HG03575 (cell line): Measurements from ENCODE around the gene DLG1.

Experiments used
- ATAC-seq: cut with Tn5 transposase; IDR thresholded peaks from one replicate; pipeline ENCODE4 v1.9.1; 2021; ENCODE audit not compliant: unreplicated experiment, insufficient number of reproducible peaks, low FRiP score; ENCODE audit errors: extremely low read depth

DLG1 gene

GRCh38 chr3:197298341-197298944 lies at the start of gene DLG1:
Gene DLG1 (minus strand): TSS chr3:197298612. CDS start chr3:197297204, 1,408 bp downstream.
- no peak for ATAC-seq

DNA sequence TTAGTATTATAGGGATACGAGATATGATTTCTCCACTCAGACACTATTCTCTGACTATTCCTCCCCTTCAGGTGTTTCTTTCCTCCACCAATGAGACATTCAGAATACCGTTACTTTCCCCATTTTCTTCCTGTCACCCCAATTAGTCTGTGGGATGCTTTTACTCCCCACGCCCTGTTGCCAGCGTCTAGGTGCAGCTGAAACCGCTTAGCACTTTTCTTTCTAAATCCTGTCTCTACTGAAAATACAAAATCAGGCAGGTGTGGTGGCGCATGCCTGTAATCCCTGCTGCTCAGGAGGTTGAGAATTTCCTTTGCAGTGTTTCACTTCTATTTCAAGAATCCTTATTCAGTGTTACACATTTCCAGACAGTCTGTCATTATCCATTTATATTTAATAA lies 49.6 kb upstream of the DLG1 start:
- no peak for ATAC-seq

GRCh38 chr3:197345390-197345789 lies 47.0 kb upstream of the DLG1 start:
- ATAC-seq = no peak

DNA sequence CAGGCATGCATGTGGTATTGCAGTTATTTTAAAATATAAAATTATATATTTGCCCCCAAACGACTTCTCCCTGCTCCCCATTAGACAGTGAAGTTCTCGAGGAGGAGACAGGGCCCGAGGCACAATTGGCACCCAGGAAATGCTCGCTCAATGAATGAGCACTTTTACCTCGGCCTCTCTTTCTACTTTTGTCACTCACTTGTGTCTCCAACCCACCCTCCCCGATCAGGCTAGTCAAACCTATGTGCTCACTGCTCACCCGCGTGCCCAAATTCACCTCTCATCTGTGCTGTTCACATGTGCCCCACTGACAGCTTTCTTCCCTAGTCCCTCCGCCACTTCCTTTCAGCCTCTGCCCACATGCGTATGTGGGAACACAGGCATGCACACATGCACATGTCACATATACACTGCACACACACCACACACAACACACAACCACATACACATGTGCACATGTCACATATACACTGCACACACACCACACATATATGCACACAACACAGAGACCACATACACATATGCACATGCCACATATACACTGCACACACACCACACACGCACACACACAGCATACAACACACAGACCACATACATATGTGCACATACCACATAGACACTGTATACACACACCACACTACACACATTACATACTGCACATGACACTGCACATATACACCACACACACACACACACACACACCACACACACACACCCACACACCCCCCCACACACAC lies 46.3 kb upstream of the DLG1 start:
- no peak for ATAC-seq

GRCh38 chr3:197343656-197344408 lies 45.4 kb upstream of the DLG1 start:
- no peak for ATAC-seq

GRCh38 chr3:197343111-197343510 lies 44.7 kb upstream of the DLG1 start:
- no peak for ATAC-seq

DNA sequence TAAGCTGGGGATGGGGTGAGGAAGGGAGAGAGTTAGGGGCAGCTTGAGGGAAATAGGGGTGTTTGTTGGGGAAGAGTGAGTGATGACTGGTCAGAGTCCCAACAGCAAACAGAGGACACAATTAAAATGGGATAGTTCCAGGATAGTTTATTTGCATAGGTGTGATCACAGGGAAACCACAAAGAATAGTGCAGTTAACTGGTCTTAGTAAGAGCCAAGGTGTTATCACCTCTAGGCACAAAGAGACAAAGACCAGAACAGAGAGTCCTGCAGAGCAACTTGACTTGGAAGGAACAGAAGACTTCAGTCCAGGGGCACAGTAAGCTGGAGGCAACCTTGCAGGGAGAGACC lies 42.1 kb upstream of the DLG1 start:
- ATAC-seq = no peak

GRCh38 chr3:197339841-197340520 lies 41.6 kb upstream of the DLG1 start:
- no peak for ATAC-seq

- no peak for ATAC-seq
Measured at GRCh38 chr3:197338586-197338985, 40.2 kb upstream of the DLG1 start.

- ATAC-seq = no peak
Measured at GRCh38 chr3:197337656-197338055, 39.2 kb upstream of the DLG1 start.

- no peak for ATAC-seq
Measured at GRCh38 chr3:197337214-197337613, 38.8 kb upstream of the DLG1 start.

- ATAC-seq = no peak
Measured at GRCh38 chr3:197336348-197336747, 37.9 kb upstream of the DLG1 start.

DNA sequence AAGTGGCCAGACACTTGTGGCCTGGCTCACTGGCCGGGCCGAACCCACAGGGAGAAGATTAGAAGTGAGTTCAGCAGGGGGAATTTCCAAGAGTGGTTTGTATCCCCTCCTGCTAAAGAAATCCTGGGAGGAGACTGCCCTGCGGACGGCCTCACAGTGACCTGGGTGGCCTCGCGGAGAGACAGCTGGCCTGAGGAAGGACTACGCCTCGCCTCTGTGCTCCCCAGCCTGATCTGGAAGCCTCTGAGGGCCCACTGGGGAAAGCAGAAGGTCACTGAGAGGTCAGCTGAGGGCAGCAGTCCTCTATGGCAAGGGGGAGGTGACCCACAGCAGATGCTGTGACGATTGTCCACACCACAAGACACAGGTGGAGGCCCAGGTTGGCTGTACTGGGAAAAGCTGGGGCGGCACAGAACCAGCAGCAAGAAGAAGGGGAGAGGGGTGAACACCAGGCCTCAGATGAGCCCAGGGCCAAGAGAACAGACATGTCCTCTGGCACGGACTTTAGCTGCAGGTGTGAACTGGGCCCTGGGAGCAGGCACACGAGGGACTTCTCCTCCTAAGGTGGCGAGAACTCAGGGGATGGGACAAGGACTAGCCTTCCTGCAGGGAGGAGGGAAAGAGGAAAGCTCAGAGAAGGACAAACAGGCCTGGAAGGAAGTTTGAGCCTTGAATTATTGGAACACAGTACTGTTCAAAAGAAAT lies 37.2 kb upstream of the DLG1 start:
- no peak for ATAC-seq

DNA sequence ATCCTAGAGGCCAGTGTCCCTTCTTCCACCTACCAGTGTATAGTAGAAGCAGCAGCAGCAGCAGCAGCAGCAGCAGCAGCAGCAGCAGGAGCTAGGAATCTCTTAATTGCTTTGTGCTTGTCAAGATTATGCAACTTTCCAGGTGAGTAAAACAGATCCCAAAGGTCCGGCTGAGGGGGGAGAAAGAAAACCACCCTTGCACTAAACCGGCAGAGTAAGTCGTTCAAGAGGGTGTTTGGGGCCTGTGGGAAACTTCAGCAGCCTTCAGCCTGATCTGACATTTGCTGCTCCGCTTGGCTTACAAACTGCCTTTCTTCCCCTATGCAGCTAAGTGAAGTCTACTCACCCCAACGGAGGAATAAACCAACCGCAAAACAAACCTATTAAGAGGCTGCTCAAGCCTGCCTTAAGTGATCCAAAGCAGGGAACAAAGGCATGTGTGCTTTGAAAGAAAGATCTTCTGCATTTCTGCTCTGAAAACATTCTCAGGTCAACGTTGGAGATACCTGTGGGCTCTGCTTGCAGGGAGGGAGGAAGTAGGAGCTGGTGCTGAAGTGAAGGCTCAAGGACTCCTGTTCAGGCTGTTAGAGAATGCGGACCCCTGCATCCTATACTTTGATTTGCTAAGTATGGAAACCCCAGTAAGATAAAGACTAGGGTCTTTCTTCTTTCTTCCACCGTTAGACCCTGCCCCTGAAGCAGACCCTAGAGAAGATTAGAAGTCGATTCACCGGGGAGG lies 35.7 kb upstream of the DLG1 start:
- ATAC-seq = no peak

DNA sequence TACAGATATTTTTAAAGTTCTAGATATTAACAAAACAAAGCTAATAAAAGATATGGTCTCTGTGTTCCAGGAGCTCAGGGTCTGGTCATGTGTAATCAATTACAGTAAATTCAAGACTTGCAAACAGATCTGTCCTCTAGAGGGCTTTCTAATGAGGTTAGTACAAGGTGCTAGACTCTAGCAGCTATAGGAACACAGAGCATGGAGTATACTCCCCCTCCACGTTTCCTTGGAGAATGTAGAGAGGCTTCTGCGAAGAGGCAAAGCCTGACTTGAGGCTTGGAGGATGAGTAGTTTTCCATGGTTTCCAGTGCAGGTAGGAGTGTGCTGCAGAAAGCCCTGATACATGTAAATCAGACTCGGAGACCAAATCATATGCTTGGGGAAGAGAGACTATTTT lies 32.7 kb upstream of the DLG1 start:
- ATAC-seq = no peak

GRCh38 chr3:197329382-197329781 lies 31.0 kb upstream of the DLG1 start:
- no peak for ATAC-seq

- no peak for ATAC-seq
Measured at GRCh38 chr3:197328198-197328597, 29.8 kb upstream of the DLG1 start.

DNA sequence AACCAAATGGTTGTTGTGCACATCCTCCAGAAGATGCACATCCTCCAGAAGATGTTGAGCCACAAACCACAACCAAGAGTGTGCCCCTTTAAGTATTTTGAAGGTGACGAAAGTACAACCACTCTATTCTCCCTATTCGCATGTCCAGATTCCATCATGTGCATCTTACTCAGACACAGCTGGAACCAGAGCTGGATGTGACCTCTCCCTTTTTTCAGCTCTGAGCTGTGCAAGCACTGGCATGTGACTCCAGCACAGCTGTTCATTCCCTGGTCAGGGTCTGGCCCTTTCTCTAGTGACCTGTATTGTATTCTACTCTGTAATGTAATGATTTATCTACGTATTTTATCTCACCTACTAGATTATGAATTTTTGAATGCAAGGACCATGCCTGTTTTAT lies 29.3 kb upstream of the DLG1 start:
- no peak for ATAC-seq

DNA sequence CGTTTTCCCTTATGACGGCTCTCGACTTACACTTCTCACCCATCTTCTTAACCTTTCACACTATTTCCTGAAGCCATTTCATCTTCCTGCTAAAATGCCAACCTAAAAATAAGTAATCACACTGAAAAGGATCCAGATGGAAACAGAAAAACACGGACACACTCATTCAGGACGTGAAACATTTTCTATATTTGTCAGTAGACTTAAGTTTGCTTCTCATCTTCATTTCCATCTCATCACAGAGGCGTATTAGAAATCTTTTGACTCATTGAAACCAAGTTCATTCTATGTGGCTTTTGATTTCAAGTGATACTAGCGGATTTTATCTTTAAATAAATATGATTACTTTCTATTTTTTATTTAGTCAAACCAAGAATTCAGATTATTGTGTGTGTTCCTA lies 27.4 kb upstream of the DLG1 start:
- ATAC-seq = no peak
